ENCODE measurements around the gene CTIF.

DNA sequence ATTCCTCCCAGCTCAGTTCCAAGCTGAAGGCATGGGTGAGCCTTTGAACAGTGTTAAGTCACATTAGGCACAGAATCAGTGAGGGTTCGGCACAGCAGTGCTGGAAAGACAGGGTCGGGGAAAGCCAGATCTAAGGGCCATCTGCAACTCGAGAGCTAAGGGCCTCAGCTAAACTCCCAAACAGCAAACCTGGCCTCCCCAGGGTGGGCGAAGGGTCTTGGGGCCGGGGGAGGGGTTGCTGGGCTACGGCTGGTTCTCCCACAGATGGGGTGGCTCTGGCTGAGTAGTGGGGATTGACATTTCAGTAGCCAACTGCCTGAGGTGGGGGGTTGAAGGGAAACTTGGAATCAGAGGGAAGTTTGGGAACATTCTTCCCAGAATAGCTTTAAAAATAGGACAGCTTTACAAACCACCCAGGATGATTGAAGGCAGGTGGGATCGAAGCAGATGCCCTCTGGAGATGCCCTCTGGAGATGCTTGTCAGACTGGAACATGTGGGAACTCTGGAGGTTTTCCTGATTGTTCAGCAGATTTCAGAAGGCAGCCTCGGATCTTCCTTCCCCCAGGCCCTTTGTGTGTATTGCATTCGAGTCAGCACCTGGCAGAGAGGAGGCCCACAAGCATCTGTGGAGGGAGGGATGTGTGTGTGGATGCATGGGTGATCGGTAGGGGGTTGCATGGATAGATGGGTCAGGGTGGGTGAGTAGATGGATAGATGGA, 255.6 kb downstream of the CTIF start:
- TF ChIP-seq, protein P1, sequence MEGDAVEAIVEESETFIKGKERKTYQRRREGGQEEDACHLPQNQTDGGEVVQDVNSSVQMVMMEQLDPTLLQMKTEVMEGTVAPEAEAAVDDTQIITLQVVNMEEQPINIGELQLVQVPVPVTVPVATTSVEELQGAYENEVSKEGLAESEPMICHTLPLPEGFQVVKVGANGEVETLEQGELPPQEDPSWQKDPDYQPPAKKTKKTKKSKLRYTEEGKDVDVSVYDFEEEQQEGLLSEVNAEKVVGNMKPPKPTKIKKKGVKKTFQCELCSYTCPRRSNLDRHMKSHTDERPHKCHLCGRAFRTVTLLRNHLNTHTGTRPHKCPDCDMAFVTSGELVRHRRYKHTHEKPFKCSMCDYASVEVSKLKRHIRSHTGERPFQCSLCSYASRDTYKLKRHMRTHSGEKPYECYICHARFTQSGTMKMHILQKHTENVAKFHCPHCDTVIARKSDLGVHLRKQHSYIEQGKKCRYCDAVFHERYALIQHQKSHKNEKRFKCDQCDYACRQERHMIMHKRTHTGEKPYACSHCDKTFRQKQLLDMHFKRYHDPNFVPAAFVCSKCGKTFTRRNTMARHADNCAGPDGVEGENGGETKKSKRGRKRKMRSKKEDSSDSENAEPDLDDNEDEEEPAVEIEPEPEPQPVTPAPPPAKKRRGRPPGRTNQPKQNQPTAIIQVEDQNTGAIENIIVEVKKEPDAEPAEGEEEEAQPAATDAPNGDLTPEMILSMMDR (IDR thresholded peaks at IDR 0.05) = no peak
- no peak for TF ChIP-seq POLR2A (IDR thresholded peaks at IDR 0.05)
